ENCODE results near the gene VWA2.

GRCh38 chr10:114297136-114297705 is 58.2 kb downstream of the VWA2 start:
- TF ChIP-seq, protein P1, sequence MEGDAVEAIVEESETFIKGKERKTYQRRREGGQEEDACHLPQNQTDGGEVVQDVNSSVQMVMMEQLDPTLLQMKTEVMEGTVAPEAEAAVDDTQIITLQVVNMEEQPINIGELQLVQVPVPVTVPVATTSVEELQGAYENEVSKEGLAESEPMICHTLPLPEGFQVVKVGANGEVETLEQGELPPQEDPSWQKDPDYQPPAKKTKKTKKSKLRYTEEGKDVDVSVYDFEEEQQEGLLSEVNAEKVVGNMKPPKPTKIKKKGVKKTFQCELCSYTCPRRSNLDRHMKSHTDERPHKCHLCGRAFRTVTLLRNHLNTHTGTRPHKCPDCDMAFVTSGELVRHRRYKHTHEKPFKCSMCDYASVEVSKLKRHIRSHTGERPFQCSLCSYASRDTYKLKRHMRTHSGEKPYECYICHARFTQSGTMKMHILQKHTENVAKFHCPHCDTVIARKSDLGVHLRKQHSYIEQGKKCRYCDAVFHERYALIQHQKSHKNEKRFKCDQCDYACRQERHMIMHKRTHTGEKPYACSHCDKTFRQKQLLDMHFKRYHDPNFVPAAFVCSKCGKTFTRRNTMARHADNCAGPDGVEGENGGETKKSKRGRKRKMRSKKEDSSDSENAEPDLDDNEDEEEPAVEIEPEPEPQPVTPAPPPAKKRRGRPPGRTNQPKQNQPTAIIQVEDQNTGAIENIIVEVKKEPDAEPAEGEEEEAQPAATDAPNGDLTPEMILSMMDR (IDR thresholded peaks at IDR 0.05), result no peak
- TF ChIP-seq ZFX (IDR thresholded peaks at IDR 0.05; ENCODE audit: borderline replicate concordance), result no peak
